ENCODE data around the gene ANO10.
A peak's percentile ranks its signal among the peaks of the same experiment; 100 is the strongest.
"Not testable (repeated sequence)": the region's sequence is repeated elsewhere in the genome, so short reads cannot be mapped to it uniquely, and the experiment has no call there.

Gene ANO10

DNA sequence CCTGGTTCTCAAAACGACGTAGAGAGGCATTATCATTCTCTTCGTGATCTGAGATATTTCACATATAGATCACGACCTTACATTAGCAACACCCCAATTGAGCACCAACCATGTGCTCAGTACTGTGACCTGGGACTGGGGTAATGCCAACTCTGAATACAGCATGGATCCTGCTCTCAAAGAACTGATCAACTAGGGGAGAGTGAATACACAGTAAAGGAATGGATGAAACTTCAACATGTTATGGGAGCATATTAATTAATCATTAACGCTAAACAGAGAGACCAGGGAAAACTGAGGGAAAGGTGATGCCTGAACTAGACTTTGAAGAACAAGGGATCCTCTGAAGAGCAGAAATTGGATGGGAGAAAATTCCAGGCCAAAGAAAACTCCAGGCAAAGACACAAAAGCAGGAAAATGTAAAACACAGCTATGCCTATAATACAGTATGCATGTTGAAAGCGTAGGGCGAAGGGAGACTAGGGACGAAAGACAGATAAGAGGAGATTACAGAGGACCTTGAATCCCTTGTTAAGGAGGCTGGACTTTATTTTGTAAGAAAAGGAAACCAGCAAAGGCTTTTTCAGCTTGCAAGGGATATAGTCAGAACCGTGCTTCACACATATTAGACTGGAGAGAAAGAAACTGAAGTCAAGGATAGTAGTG is 105.7 kb downstream of the ANO10 start:
- no peak for DNase-seq

DNA sequence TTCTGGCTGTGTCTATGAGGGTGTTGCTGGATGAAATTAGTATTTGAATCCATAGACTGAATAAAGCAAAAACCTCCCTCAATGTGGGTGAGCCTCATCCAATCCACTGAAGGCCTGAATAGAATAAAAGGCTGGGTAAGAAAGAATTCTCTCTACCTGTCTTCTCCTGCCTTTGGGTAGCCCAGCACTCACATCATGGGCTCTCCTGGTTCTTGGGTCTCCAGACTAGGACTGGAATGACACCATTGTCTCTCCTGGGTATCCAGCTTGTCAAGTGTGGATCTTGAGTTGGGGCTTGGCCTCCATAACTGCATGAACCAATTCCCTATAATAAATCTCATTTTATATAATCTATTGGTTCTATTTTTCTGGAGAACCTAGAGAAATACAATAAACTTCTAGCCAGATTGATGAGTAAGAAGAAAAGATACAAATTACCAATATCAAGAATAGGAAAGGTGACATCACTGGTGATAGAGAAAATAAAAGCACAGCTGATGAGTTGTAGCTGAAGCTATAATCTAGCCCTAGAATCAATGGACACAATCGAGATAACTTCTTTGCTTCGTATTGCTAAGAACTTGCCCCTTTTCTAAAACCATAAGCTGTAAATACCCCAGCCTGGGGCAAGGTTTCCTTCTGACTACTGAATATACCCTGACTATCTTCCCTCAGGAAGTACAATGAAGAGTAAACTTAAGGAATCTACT is 106.4 kb downstream of the ANO10 start:
- DNase-seq: no peak

DNA sequence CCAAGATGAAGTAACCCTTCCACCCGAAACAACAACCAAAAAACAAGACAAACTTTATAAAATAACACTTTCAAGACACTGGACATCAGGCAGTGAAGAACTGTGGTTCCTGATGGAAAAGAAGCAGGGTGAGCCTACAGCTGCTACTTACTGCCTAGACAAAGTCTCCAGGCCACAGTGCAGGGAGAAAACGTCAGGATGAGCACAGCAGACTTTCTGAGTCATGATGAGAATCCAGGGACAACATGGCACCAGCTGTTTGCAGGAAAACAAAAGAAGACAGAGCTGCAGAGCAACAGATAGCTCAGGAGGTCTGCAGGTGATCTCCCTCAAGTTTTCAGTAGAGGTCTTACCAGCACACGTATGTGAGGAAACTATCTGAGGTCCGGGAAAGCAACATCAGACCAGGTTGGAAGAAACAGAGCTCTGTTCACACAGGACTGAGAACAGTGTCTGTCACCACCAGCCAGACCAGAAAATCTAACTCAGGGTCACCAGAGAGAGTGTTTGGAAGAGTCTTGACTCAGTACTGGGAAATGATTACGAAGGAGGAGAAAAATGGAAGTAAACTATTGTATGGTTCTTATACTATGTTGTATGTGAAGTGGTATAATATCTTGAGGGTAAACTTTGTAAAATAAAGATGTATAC is 108.9 kb downstream of the ANO10 start:
- DNase-seq: peak; percentile 36

DNA sequence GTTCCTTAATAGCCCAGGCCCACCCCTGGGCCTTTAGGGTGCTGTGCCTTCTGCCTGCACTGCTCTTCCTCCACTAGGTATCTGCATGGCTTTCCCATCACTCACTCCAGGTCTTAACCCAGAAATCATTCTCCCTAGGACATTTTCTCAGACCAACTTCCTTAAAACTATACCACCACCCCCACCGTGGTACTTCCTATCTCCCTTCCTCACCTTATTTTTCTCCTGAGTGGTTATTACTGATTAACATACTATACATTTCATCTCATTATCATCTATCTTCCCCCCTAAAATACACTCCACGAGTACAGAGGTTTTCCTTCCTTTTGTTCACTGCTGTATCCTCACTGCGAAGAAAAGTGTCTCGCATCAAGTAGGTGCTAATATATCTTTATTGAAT is 115.2 kb downstream of the ANO10 start:
- DNase-seq: no peak

DNA sequence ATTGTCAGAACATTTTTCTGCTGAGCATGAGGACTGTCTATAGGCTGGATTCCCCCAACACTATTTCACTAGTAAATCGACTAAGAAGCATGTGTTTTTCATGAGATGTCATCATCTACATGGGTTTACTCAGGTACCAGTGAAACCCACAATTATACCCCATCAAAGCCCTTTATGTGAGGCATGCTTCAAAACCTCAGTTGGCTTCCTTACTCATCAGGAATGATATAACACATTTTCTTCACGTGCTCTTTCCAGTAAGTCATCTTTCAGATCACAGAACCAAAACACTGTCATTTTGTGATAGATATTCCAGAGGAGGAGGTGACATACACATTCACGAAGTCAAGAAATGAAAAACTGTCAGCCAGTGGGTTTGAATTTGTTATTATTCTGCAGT is 116.5 kb downstream of the ANO10 start:
- peak; percentile 79 for DNase-seq

DNA sequence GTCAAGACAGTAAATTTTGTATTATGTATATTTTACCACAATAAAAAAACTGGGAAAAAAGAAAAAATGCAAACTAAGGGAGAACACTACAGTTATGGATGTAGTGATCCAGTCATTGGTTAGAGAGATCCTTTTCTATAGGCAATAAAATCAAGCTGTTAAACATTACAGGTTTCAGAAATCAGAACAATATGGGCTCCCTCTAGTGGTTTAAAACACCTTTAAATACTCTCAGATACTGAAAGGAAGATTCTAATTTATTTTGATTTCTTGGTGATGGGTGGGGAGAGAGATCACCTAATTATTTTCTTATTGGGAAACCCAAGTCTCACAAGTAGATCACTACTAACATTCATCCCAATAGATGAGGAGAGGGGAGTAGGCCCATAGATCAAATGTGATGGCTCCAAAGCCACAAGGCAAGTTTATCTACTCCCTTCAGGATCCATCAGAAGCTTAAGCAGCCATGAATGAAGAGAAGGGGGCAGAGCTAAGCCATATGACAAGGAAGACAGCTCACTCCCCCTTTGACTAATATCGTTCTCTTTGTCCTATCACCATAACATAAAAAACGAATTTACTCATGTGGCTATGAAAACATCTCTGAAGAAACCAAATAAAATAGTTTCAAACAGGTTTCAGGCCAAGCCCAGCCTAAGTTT is 118.6 kb downstream of the ANO10 start:
- DNase-seq: peak; percentile 21

DNA sequence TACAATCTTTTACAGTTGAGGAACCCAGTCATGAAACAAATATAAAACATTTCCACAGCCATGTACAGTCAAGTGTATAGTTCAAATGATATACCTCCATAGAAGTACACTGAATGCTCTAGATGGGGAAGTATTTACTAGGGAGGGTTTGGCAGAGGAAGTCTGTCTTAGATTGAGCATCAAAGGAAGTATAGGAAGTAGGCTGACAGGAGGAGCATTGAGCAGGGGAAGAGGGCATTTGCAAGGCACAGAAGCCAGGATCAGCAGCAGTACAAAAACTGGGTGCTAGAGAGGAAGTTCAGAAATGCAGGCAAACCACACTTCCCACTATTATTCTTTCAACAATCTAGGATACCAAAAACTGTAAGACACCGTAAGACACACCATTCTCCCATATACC is 122.6 kb downstream of the ANO10 start:
- DNase-seq: no peak

DNA sequence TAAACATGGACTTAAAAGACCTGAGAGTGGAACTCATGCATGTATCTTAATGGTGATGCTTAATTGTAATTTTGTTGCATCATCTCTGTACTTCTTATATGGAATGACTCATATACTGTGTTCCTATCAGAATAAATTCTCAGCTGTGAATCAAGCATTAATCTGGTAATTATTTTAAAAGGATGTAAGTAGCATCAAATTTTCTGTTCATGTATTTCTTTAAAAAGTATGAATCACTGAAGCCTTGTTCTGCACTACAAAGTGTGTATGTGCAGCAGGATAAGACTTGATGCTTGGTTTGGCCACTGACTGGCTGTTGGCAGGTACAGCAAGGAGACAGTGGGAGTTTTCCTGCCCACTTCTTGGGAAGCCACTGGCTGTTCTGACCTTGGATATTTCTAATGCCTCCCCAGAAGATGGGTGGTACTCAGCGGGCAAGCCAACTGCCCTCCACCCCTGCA is 123.9 kb downstream of the ANO10 start:
- DNase-seq: peak; percentile 59

DNA sequence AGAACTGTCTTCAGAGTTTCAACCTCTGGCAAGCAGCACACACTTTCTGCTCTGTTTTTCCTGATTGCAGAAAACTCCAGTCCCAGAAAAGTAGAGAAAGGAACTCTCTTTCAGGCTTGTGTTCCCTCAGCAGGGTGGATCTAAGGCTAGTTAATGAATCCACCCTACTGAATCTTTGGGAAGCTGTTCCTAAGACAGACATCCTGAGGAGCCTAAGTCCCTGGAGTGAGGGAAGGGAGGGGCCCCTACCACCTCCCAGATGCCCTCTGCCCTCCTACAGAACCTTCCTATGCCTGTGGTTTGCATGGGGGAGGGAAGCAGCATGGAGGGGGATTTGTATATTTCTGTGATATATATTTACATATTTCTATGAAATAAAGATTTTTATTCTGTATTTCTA is 124.4 kb downstream of the ANO10 start:
- DNase-seq: peak; percentile 3

DNA sequence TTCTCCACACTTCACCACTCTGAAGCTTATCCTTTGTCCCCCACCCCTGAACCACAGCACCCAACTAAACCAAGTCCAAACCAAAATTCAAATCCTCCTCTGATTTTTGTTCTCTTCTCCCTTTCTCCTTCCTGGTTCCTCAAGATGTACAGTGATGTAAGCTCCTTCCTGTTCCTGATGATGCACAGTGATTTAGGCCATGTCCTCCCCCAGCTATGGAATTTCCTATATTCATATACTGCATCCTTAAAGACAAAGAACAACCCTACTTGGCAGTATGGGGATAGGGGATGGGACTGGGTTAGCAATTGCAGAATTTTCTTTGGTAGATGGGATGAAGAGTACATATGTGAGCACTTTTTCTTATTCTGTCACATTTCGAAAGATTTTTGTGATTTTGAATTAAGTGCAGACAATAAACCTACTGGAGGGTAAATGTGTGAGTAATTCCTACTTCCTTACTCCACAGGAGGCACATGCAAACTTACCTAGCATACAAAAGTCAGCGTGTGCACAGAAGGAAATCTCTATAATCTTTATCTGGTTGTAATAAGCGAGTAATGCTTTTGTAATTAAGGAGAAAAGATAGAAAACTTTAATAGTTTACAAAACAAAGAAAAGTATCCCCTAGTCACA is 125.0 kb downstream of the ANO10 start:
- DNase-seq: peak; percentile 61

DNA sequence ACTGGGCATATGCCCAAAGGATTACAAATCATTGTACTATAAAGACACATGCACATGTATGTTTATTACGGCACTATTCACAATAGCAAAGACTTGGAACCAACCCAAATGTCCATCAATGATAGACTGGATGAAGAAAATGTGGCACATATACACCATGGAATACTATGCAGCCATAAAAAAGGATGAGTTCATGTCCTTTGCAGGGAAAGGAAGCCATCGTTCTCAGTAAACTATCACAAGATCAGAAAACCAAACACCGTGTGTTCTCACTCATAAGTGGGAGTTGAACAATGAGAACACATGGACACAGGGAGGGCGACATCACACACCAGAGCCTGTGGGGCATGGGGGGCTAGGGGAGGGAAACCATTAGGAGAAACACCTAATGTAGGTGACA is 128.9 kb downstream of the ANO10 start:
- not testable (repeated sequence) for DNase-seq

DNA sequence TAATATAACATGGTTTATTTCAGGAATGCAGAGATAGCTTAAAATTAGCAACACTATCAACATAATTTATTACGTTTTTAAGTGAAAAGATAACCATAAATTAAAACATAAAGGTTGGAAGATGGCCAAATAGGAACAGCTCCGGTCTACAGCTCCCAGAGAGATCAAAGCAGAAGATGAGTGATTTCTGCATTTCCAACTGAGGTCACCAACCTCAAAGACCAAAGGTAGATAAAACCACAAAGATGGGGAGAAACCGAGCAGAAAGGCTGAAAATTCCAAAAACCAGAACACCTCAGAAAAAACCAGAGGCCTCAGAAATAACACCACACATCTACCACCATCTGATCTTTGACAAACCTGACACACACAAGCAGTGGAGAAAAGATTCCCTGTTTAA is 130.0 kb downstream of the ANO10 start:
- DNase-seq: not testable (repeated sequence)

DNA sequence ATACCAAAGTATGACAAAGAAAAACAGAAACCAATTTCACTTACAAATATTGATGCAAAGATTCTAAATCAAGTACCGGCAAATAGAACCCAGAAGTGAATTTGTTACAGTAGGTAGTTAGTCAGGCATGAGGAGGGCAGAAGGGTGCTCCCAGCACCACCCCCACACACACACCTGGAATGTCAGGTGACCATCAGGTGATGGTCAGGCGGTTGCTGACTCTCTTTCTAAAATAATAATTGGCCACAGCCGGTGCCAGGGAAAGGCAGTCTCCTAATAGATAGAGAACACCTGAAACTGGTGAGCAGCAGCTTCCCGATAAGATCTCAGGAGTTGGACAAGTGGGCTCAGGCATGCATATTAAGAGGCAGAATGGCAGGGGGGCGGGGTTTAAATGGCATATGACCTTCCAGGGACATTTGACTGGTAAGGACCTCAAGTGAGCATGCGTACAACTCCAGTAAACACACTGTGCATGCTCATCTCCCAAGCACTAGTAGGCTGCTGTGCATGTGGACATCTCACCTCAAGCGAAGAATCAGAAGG is 131.1 kb downstream of the ANO10 start:
- no peak for DNase-seq

DNA sequence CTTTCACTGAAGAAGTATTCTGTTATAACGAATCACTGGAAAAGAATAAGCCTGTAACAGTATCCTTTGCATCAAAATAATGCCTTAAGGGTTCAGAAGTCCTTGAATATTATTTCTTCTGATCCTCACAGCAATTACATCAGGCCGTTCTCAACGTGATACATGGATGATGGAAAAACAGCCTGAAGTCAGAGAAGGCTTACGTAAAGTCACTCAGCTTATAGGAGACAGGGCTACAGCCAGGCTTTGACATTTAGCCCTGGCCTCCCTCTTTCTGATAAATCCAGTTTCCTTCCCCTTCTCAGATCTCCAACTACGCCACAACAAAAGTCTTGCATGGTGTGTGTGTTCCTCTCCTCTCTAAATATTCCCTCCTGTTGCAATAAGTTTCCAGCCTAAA is 131.9 kb downstream of the ANO10 start:
- DNase-seq: no peak

DNA sequence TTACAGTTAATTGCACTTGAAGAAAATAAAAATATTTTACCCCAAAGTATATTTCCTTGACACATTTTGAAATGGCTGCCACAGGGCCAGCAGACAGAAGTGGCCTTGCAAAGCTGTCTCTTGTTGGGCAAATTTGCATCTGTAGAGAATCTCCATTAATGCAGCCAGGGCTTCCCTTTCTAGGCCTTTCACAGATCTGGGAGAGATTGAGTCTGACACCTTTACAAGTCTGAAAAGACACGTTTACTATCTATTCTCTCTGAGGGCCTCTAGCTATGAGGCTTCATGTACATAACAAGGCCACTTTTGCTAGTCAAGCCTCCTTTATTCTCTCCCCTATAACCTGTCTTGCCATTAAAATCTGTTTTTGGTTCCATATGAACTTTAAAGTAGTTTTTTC is 135.9 kb downstream of the ANO10 start:
- no peak for DNase-seq

DNA sequence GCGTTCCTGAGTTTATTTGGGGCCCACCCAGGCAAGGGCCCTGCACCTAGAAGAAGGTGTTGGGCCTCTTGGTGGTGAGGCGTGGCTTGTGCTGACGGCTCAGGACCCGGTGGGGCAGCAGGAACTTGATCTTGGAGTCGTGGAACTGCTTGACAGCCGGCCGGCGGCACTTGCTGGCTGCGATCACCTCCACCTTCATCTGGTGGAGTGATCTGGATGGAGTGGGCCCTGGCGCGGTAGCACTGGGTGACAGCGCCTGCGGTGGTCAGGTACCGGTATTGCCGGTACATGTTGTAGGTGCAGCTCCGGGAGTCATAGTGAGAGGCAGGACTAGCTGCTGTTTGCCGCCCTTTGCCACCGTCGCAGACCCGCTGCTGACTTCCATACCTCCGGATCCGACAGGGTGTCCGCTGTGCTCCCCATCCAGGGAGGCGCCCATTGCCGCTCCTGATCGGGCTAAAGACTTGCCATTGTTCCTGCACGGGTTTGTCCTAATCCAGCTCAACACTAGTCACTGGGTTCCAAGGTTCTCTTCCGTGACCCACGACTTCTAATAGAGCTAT is 136.8 kb downstream of the ANO10 start:
- DNase-seq: no peak

DNA sequence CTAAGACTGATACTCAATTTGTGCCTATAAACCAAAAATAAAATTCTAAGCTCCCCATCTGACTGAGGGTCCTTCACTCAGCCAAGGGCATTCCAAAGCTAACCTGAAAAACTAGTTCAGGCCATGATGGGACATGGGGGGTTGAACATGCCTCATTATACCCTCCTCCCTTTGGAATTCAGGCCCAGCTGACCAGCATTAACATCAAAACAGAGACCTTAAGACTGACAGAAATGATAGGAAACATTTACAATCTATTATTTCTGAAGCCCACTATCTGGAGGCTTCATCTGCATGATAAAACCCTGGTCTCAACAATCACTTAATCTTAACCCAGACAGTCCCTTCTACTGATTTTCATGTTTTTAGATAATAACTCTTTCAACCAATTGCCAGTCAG is 140.4 kb downstream of the ANO10 start:
- no peak for DNase-seq

DNA sequence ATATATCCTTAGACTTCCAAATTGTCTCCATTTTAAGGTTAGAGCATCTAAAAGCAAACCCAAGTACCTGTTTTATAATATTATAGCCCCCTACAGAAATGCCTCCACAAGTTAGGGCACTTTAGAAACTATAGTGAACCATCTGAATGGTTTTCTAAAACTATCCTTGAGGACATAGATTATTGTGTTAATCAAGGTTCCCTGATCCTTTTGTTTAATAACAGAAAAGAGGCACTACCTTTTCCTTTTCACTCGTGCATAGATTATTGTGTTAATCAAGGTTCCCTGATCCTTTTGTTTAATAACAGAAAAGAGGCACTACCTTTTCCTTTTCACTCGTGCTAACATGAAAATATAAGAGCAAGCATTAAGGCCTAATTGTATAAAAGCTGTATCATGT is 143.0 kb downstream of the ANO10 start:
- DNase-seq: not testable (repeated sequence)

DNA sequence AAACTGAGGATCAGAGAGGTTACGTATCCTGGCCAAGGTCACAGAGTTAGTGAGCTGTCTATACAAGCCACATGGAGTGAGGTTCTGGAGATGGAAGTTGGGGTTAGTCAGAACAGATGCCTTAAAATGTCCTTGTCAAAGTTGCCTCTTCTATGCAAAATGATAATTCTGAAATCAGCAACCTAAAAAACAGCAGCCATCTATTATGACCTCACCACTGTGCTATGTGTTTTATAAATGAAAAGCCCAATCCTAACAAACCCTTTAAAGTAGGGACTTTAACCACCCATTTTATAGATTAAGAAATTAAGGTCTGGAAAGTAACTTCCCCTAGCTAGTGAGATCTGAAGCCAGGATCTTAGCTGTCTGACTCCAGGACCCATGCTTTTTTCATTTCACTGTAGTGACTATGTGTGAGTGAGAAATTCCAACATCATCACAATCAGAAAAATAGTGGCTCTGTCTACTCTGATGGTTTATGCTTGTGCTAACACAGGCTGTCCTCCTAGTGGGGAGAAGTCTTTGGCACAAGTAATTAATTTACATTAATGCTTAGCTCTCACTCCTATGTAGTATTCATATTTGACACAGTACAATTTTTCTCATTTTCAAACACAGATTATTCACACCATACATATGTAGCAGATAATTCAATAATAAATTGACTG is 143.6 kb downstream of the ANO10 start:
- DNase-seq: peak; percentile 2

DNA sequence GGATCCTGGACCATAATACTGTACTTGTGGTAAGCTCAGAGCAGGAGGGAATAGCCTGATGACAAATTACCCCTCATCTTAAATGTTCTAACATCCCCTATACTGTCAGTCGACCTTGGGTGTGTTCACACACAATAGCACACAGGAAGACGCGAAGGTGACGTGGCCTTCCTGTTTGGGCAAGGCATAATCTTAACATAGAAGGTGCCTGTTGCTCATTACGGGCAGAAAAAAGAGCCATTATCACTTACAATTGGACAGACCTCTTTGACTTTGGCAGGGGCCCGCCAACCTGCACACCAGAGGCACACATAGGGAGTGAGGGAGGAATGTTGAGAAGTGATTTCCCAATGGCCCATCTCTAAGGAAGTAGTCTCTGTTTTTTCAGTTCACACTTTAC is 144.2 kb downstream of the ANO10 start:
- no peak for DNase-seq

DNA sequence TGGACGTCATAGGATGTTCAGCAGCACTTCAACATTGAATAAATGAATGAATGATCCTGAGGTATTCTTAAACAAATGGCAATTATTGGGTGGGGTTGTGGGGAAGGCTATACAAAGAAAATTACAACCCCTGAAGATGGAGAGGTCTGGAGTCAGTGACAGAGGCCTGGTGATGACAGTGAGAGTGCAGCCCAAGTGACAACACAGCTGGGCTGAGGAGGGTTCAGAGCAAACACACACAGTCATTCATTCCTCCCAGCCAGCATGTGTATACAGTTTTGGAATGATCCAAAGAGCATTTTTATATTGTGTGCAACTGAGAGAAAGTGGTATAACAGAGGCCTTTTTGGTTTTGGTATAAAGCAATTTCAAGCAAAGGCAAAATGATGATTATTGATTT is 148.1 kb downstream of the ANO10 start:
- DNase-seq: no peak

DNA sequence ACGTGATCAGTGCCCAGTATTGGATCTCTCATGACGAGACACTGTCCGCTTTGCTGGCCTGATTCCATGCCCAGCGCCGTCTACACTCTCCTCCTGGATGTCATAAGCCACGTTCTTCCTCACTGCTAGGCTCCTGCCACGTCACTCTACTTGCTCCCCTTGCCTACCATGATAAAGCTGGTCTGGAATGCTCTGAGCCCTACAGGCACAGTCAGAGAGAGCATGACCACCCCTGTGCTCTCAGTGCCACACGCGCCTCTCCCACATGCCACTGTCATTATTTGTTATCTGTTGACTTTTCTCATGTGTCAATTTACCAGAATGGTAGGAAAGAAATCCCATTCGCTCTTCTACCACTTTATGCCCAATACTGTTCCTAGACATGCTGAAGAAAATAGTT is 148.6 kb downstream of the ANO10 start:
- no peak for DNase-seq

Data from fibroblast of skin of right biceps (primary cell).